Nephron (organoid): ENCODE data around the gene KIF26B.
A peak's percentile ranks its signal among the peaks of the same experiment; 100 is the strongest.

ENCODE experiments used
- H3K27ac Mint-ChIP-seq, 3 experiments: 2 replicates each; pipeline ENCODE4 v1.8.0; 2020; ENCODE audit warnings: mixed read lengths in 3 of 3, mild to moderate bottlenecking in 2 of 3, moderate library complexity in 1 of 3
- H3K27me3 Mint-ChIP-seq: 2 replicates; pipeline ENCODE4 v1.8.0; 2021; ENCODE audit warnings: low read depth, mild to moderate bottlenecking, moderate library complexity, mixed read lengths
- H3K36me3 Mint-ChIP-seq: 2 replicates; pipeline ENCODE4 v1.8.0; 2020; ENCODE audit warnings: low read depth, mixed read lengths
- H3K4me1 Mint-ChIP-seq: 2 replicates; pipeline ENCODE4 v1.8.0; 2020; ENCODE audit warnings: mixed read lengths
- H3K4me3 Mint-ChIP-seq, 3 experiments: 2 replicates each; pipeline ENCODE4 v1.8.0; 2020; ENCODE audit warnings: mild to moderate bottlenecking in 3 of 3, mixed read lengths in 3 of 3, moderate library complexity in 2 of 3
- H3K9me3 Mint-ChIP-seq: 2 replicates; pipeline ENCODE4 v1.8.0; 2020; ENCODE audit warnings: mixed read lengths
- CTCF ChIP-seq, 3 experiments: fragments of 200-600 bp; sonication (generic); IDR thresholded peaks; one replicate each; pipeline ENCODE4 v1.5.0; 2021; ENCODE audit warnings: antibody characterized with exemption in 3 of 3; ENCODE audit not compliant: unreplicated experiment in 3 of 3

KIF26B gene

GRCh38 chr1:245590726-245591125 lies 435.9 kb downstream of the KIF26B start:
- Mint-ChIP-seq H3K4me1 (peaks cover 27% of the 10 kb centered on the region), H3K36me3 (peaks cover 16% of the 10 kb centered on the region), H3K4me3 (no peak overlapping the region), H3K27ac (no peak overlapping the region), H3K27me3 (no peaks in the 10 kb centered on the region), H3K9me3 (peaks cover 16% of the 10 kb centered on the region)
- TF ChIP-seq CTCF (IDR thresholded peaks at IDR 0.05; ENCODE audit: unreplicated experiment in 3 of 3), result no peak

GRCh38 chr1:245591346-245592188 lies 436.8 kb downstream of the KIF26B start:
- TF ChIP-seq CTCF (IDR thresholded peaks at IDR 0.05; ENCODE audit: unreplicated experiment in 3 of 3), result no peak
- Mint-ChIP-seq H3K4me3 (no peak overlapping the region), H3K4me1 (peaks cover 27% of the 10 kb centered on the region), H3K9me3 (peaks cover 23% of the 10 kb centered on the region), H3K36me3 (peaks cover 22% of the 10 kb centered on the region), H3K27me3 (no peaks in the 10 kb centered on the region), H3K27ac (no peak overlapping the region)

- no peaks in the 10 kb centered on the region for H3K27me3 Mint-ChIP-seq
- TF ChIP-seq CTCF (IDR thresholded peaks at IDR 0.05; ENCODE audit: unreplicated experiment in 3 of 3), result no peak
Observed at GRCh38 chr1:245592189-245592460, 437.3 kb downstream of the KIF26B start.

GRCh38 chr1:245598524-245599305 lies 443.9 kb downstream of the KIF26B start:
- no peak for TF ChIP-seq CTCF (IDR thresholded peaks at IDR 0.05; ENCODE audit: unreplicated experiment in 3 of 3)
- Mint-ChIP-seq H3K27ac (no peak overlapping the region), H3K27me3 (peaks cover 3% of the 10 kb centered on the region), H3K9me3 (peaks cover 29% of the 10 kb centered on the region), H3K4me1 (peaks cover 20% of the 10 kb centered on the region), H3K36me3 (peaks cover 45% of the 10 kb centered on the region), H3K4me3 (peak overlapping the region in 1 of 3 experiments; percentile 1)

More at GRCh38 chr1:245592189-245592460, 437.3 kb downstream of the KIF26B start:
- Mint-ChIP-seq H3K36me3 (peaks cover 26% of the 10 kb centered on the region), H3K4me1 (peaks cover 25% of the 10 kb centered on the region), H3K4me3 (no peak overlapping the region), H3K27ac (no peak overlapping the region), H3K9me3 (peaks cover 27% of the 10 kb centered on the region)

GRCh38 chr1:245599371-245600174 lies 444.8 kb downstream of the KIF26B start:
- Mint-ChIP-seq H3K27ac (no peak overlapping the region), H3K36me3 (peaks cover 45% of the 10 kb centered on the region), H3K4me1 (peaks cover 20% of the 10 kb centered on the region), H3K9me3 (peaks cover 22% of the 10 kb centered on the region), H3K4me3 (no peak overlapping the region), H3K27me3 (peaks cover 3% of the 10 kb centered on the region)
- TF ChIP-seq CTCF (IDR thresholded peaks at IDR 0.05; ENCODE audit: unreplicated experiment in 3 of 3), result no peak
